ENCODE measurements around the gene MTHFD2. TPM values are rescaled to one million over a fixed set of nuclear protein-coding genes. Genes with fewer than 3 reads are reported as not detected.

Gene MTHFD2
- total and polyA plus RNA-seq, 2 of the 8 experiments (the other 6 are each of a cell fraction or from before 2014, with no cell fraction given) = 99.5 to 291 TPM

DNA sequence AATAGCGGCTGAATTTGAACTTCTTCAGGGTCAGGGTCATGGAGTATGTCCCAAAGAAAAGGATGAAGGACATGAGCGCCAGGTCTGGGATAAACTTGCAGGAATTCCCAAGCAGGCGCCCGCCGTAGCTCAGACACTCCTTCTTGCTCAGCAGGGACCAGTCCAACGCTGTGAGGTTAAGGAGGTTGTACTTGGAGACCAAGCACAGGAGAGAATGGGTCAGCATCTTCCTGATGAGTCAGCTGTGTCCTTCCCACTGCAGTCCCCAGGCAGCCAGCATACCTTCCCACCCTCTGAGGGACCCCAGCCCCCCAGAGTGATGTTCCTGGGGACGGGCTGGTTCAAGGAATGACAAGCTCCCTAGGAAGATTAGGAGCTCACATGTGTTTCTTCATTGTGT is 40.9 kb downstream of the MTHFD2 start:
- Histone ChIP-seq H3K4me2 (ENCODE audit: insufficient read depth in 1 of 2, low read depth in 2 of 2, low read length in 2 of 2) (no peak overlapping the region), H2BK20ac (ENCODE audit: low read length) (no peak overlapping the region), H2BK12ac (ENCODE audit: low read depth, low read length) (no peak overlapping the region), H2BK5ac (ENCODE audit: low read depth, low read length) (no peak overlapping the region), H3K9ac (replicated peaks in 1 of 4; ENCODE audit: extremely low read depth in 1 of 4, low read depth in 3 of 4, low read length in 3 of 4) (no peak overlapping the region), H3K23ac (ENCODE audit: insufficient read length) (no peak overlapping the region), H4K91ac (replicated peaks; ENCODE audit: insufficient read length, low read length) (no peak overlapping the region), H3K18ac (ENCODE audit: extremely low read depth, low read length) (no peak overlapping the region), H4K20me1 (replicated peaks in 1 of 2; ENCODE audit: control insufficient read depth in 1 of 2, insufficient read depth in 2 of 2, low read length in 2 of 2) (no peaks in the 10 kb centered on the region), H4K5ac (ENCODE audit: insufficient read length, low read depth, low read length) (no peak overlapping the region), H2BK15ac (ENCODE audit: low read length) (no peak overlapping the region), H3K4me3 (ENCODE audit: extremely low read depth in 1 of 4, insufficient read depth in 2 of 4, low read depth in 3 of 4, low read length in 4 of 4) (no peak overlapping the region), H3K27me3 (replicated peaks in 1 of 4; ENCODE audit: control insufficient read depth in 3 of 4, extremely low read depth in 1 of 4, insufficient read depth in 3 of 4, low read length in 3 of 4) (no peaks in the 10 kb centered on the region; a peak in 1 of 7 replicates), H2BK120ac (replicated peaks; ENCODE audit: low read depth, low read length) (no peak overlapping the region), H3K27ac (ENCODE audit: low read depth, low read length) (no peak overlapping the region), H2AFZ (ENCODE audit: low read length) (no peak overlapping the region), H3K9me3 (ENCODE audit: insufficient read depth in 2 of 2, low read depth in 1 of 2, low read length in 1 of 2) (no peaks in the 10 kb centered on the region), H3K4ac (replicated peaks; ENCODE audit: insufficient read length, low read depth, low read length) (no peak overlapping the region), H3K23me2 (ENCODE audit: low read depth, low read length) (peaks cover 2% of the 10 kb centered on the region; the same call in 1 of the 2 replicates), H4K8ac (ENCODE audit: extremely low read depth, insufficient read depth, low read length) (no peak overlapping the region; the same call in 1 of the 2 replicates), H3K4me1 (replicated peaks in 1 of 4; ENCODE audit: control insufficient read depth in 3 of 4, insufficient read depth in 4 of 4, low read length in 3 of 4) (no peaks in the 10 kb centered on the region), H3K79me2 (ENCODE audit: control insufficient read depth in 1 of 2, insufficient read depth in 2 of 2, low read length in 2 of 2) (no peaks in the 10 kb centered on the region), H3K14ac (ENCODE audit: insufficient read length) (no peak overlapping the region), H2AK5ac (ENCODE audit: low read depth, low read length) (no peak overlapping the region), H3K36me3 (ENCODE audit: control insufficient read depth in 2 of 4, insufficient read depth in 4 of 4, low read length in 3 of 4) (no peaks in the 10 kb centered on the region), H3K79me1 (ENCODE audit: low read depth, low read length) (no peaks in the 10 kb centered on the region), H3K56ac (replicated peaks; ENCODE audit: insufficient read length, low read depth, low read length) (no peak overlapping the region)
- TF ChIP-seq SIX5 (IDR thresholded peaks at IDR 0.05; ENCODE audit: low read depth, low read length) = no peak
- no peak for TF ChIP-seq KDM1A (IDR thresholded peaks at IDR 0.05; ENCODE audit: borderline replicate concordance, low read length)
- no peak for TF ChIP-seq SAP30 (IDR thresholded peaks at IDR 0.05; ENCODE audit: insufficient read depth, insufficient replicate concordance, low read length)
- TF ChIP-seq SP1 (IDR thresholded peaks at IDR 0.05; ENCODE audit: low read depth, low read length) = no peak
- TF ChIP-seq GTF2F1 (IDR thresholded peaks at IDR 0.05; ENCODE audit: borderline replicate concordance, low read depth, low read length) = no peak
- TF ChIP-seq TAF1 (IDR thresholded peaks at IDR 0.05; ENCODE audit: low read depth, low read length) = no peak
- TF ChIP-seq, protein P1, sequence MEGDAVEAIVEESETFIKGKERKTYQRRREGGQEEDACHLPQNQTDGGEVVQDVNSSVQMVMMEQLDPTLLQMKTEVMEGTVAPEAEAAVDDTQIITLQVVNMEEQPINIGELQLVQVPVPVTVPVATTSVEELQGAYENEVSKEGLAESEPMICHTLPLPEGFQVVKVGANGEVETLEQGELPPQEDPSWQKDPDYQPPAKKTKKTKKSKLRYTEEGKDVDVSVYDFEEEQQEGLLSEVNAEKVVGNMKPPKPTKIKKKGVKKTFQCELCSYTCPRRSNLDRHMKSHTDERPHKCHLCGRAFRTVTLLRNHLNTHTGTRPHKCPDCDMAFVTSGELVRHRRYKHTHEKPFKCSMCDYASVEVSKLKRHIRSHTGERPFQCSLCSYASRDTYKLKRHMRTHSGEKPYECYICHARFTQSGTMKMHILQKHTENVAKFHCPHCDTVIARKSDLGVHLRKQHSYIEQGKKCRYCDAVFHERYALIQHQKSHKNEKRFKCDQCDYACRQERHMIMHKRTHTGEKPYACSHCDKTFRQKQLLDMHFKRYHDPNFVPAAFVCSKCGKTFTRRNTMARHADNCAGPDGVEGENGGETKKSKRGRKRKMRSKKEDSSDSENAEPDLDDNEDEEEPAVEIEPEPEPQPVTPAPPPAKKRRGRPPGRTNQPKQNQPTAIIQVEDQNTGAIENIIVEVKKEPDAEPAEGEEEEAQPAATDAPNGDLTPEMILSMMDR (IDR thresholded peaks at IDR 0.05; ENCODE audit: control extremely low read depth in 1 of 3, insufficient read depth in 1 of 3, low read depth in 1 of 3, low read length in 3 of 3) = no peak
- FAIRE-seq (no peak), DNase-seq (ENCODE audit: low read depth in 1 of 2, low spot score in 2 of 2) (no peak)
- CTCF ChIA-PET (ENCODE audit: partially characterized antibody) = interaction anchor here (0.5 to 4.4 kb wide), 6 partner anchors 11 to 96 kb away, joined by 3 to 31 read pairs (median 4); no protein-coding TSS in a partner anchor
- POLR2A ChIA-PET (ENCODE audit: partially characterized antibody) = interaction anchor here (1.0 to 72.1 kb wide), 3 partner anchors 15 to 61 kb away, joined by 4 to 2699 read pairs (median 91); partner anchors contain the start of genes BOLA3, MOB1A and MTHFD2
- WGBS, 2 experiments (ENCODE audit: extremely low coverage in 1 of 2, insufficient coverage in 1 of 2, insufficient read length in 1 of 2, insufficient replicate concordance in 2 of 2, low coverage in 1 of 2, low lambda C conversion rate in 2 of 2, missing lambda C conversion rate in 1 of 2) = 68% methylated on average over 6 of the region's 7 CpGs; no CpG with 5 or more reads in 1 of the 2 experiments
